Endothelial cell of umbilical vein (primary cell): ENCODE results near the gene LHX1. TPM values are rescaled to one million over a fixed set of nuclear protein-coding genes. Genes with fewer than 3 reads are reported as not detected.

Experiments used
- BruUV-seq: library from RNA; stranded (reverse); fragments of 400-500 nt; replicated peaks from 2 replicates; lab custom pipeline; 2021; lab: Mats Ljungman, UMichigan
- CTCF ChIA-PET: fragments of 300-600, 350-600 bp; sonication (Branson Sonifier 250); formaldehyde crosslinking; loops from one replicate; lab custom pipeline; 2021; ENCODE audit warnings: antibody characterized with exemption, inconsistent platforms; lab: Charles Lee
- POLR2A ChIA-PET: fragments of 300-600, 350-600 bp; sonication (Branson Sonifier 250); formaldehyde crosslinking; loops from one replicate; lab custom pipeline; 2021; ENCODE audit warnings: antibody characterized with exemption, inconsistent platforms; lab: Charles Lee
- DNase-seq: peaks from one replicate; pipeline ENCODE4 v3.0.0-alpha.2; 2011; ENCODE audit warnings: low read depth, low spot score
- FAIRE-seq: peaks from 2 replicates; lab custom pipeline; 2011; peaks lifted over from hg19 to GRCh38; lab: Jason Lieb, UNC
- H2AFZ ChIP-seq: 2 replicates; pipeline ENCODE4 v1.6.0; 2012; ENCODE audit warnings: low read depth, low read length, control low read depth, inconsistent platforms
- H3K27ac ChIP-seq: 2 replicates; pipeline ENCODE4 v1.5.1; 2011; ENCODE audit warnings: low read depth, mild to moderate bottlenecking, control low read depth, low read length, moderate library complexity; ENCODE audit not compliant: insufficient read depth
- H3K27me3 ChIP-seq, 2 experiments: 2 replicates each; pipeline versions ENCODE4 v1.6.0 to v1.6.1; 2011; ENCODE audit warnings: low read length in 2 of 2, mixed read lengths in 1 of 2; ENCODE audit not compliant: control insufficient read depth in 2 of 2, insufficient read depth in 2 of 2
- H3K36me3 ChIP-seq, 2 experiments: 2 replicates in 1 of 2; 3 replicates in 1 of 2; pipeline ENCODE4 v1.5.1; 2011; ENCODE audit warnings: low read length in 2 of 2, mild to moderate bottlenecking in 1 of 2, moderate library complexity in 1 of 2; ENCODE audit not compliant: control insufficient read depth in 2 of 2, insufficient read depth in 2 of 2; ENCODE audit errors: extremely low read depth in 1 of 2
- H3K4me1 ChIP-seq: 3 replicates; pipeline ENCODE4 v1.5.1; 2011; ENCODE audit warnings: mild to moderate bottlenecking, low read length; ENCODE audit not compliant: control insufficient read depth, insufficient read depth; ENCODE audit errors: extremely low read depth
- H3K4me2 ChIP-seq: 2 replicates; pipeline ENCODE4 v1.6.1; 2011; ENCODE audit warnings: low read length, control low read depth, mixed read lengths; ENCODE audit not compliant: insufficient read depth
- H3K4me3 ChIP-seq, 3 experiments: fragments of 200-600 bp in 1 of 3; sonication (generic), shearing (Covaris generic) in 1 of 3; replicated peaks in 1 of 3; 2 replicates each; pipeline ENCODE4 v1.5.1; 2011 to 2016; ENCODE audit warnings: control low read depth in 3 of 3, low read length in 3 of 3, mild to moderate bottlenecking in 2 of 3, inconsistent platforms in 1 of 3, low read depth in 1 of 3, moderate library complexity in 1 of 3; ENCODE audit not compliant: insufficient read depth in 1 of 3
- H3K79me2 ChIP-seq: 2 replicates; pipeline ENCODE4 v1.6.0; 2012; ENCODE audit warnings: low read length, inconsistent platforms; ENCODE audit not compliant: control insufficient read depth, insufficient read depth
- H3K9ac ChIP-seq: replicated peaks from 2 replicates; pipeline ENCODE3; 2011; ENCODE audit warnings: low read length, control low read depth; ENCODE audit not compliant: insufficient read depth; ENCODE audit errors: extremely low read depth
- H3K9me1 ChIP-seq: replicated peaks from 3 replicates; pipeline ENCODE4 v1.6.0; 2011; ENCODE audit warnings: mild to moderate bottlenecking, low read length; ENCODE audit not compliant: control insufficient read depth, insufficient read depth; ENCODE audit errors: extremely low read depth
- H3K9me3 ChIP-seq: replicated peaks from 2 replicates; pipeline ENCODE4 v1.5.1; 2012; ENCODE audit warnings: low read length, inconsistent platforms; ENCODE audit not compliant: control insufficient read depth, insufficient read depth
- H4K20me1 ChIP-seq: replicated peaks from 2 replicates; pipeline ENCODE3; 2011; ENCODE audit warnings: mild to moderate bottlenecking, low read length; ENCODE audit not compliant: control insufficient read depth, insufficient read depth; ENCODE audit errors: extremely low read depth
- EZH2 ChIP-seq: IDR thresholded peaks from 2 replicates; pipeline ENCODE4 v1.6.1; 2012; ENCODE audit warnings: borderline replicate concordance, low read depth, mild to moderate bottlenecking, moderate library complexity, low read length, inconsistent platforms; ENCODE audit not compliant: severe bottlenecking
- FOS ChIP-seq: IDR thresholded peaks from 2 replicates; pipeline ENCODE4 v1.6.1; 2011; ENCODE audit warnings: mild to moderate bottlenecking, low read length, moderate library complexity, borderline replicate concordance; ENCODE audit not compliant: insufficient read depth
- GATA2 ChIP-seq: IDR thresholded peaks from 2 replicates; pipeline ENCODE4 v1.7.0; 2011; ENCODE audit warnings: low read depth, mild to moderate bottlenecking, moderate library complexity, mixed read lengths, low read length; ENCODE audit not compliant: insufficient read length, insufficient read depth
- JUN ChIP-seq: IDR thresholded peaks from 2 replicates; pipeline ENCODE4 v1.6.1; 2011; ENCODE audit warnings: borderline replicate concordance, low read depth; ENCODE audit not compliant: insufficient read length, insufficient read depth
- POLR2A ChIP-seq: IDR thresholded peaks from 2 replicates; pipeline ENCODE4 v1.6.1; 2012; ENCODE audit warnings: low read depth, mild to moderate bottlenecking, control low read depth, low read length
- POLR2AphosphoS5 ChIP-seq: IDR thresholded peaks from 2 replicates; pipeline ENCODE4 v1.6.1; 2012; ENCODE audit warnings: low read depth, mild to moderate bottlenecking, control low read depth, low read length, moderate library complexity; ENCODE audit not compliant: insufficient read depth
- dilution Hi-C: fragments of 300-500 bp; cut with MboI; formaldehyde crosslinking; loops from one replicate; pipeline ENCODE4 v1.15.0; 2019; ENCODE audit warnings: low sequenced_read_pairs; ENCODE audit not compliant: extremely low pct_ligation_motif_present
- intact Hi-C: fragments of 100-400 bp; cut with micrococcal nuclease; formaldehyde crosslinking; loops from one replicate; pipeline ENCODE4 v1.10.0; 2022
- polyA plus RNA-seq, 4 experiments: library from polyadenylated mRNA; depleted of rRNA in 3 of 4; stranded (reverse) in 3 of 4; unstranded in 1 of 4; fragments of >200 nt; gene quantifications; 2 replicates each; pipeline versions ENCODE4 v1.2.1 to v1.2.3, GENCODE V29; 2011 to 2012; ENCODE audit warnings: missing spikeins in 1 of 4
- total RNA-seq: library from RNA; stranded (reverse); gene quantifications from 2 replicates; pipeline ENCODE4 v1.2.3, GENCODE V29; 2021
- TF ChIP-seq, protein P1 (sequence below): IDR thresholded peaks from 2 replicates; pipeline ENCODE4 v1.6.1; 2011; ENCODE audit not compliant: insufficient read depth, insufficient read length
- TF ChIP-seq, protein P2 (sequence below), 2 donors: IDR thresholded peaks; 1 replicate in 1 of 2; 2 replicates in 1 of 2; pipeline ENCODE4 v1.5.1; 2011; ENCODE audit warnings: low read length in 2 of 2, mild to moderate bottlenecking in 2 of 2, moderate library complexity in 2 of 2, control low read depth in 1 of 2, inconsistent platforms in 1 of 2, low read depth in 1 of 2; ENCODE audit not compliant: insufficient read depth in 1 of 2; ENCODE audit errors: extremely low read depth in 1 of 2

LHX1 gene
- total and polyA plus RNA-seq, 2 donors (not counting 3 experiments of a cell fraction or from before 2014, with no cell fraction given) = not detected

DNA sequence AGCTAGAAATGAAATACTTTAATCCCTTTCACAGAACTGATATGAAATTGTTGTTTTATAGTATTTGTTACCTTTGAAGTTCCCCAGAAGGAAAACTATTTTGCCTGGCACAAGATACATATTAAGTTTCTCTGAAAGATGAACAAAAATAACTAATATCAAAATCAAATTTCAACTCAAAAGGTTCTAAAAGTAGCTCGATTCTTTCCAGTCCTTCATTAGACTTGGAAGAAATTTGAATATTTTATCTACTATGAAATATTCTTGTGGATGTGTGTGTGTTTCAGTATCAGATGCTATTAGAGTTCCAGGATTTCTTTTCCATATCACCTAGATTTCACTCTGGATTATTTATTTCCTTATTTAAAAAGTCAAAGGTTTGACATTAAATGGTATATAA, 7.9 kb downstream of the LHX1 start:
- Histone ChIP-seq H3K9me1 (no peaks in the 10 kb centered on the region), H3K79me2 (peaks cover 8% of the 10 kb centered on the region), H3K27me3 (peaks cover 73 to 82% of the 10 kb centered on the region in 2 experiments), H3K27ac (no peak overlapping the region), H3K4me2 (no peak overlapping the region), H3K4me3 (no peak overlapping the region), H4K20me1 (no peaks in the 10 kb centered on the region), H3K9ac (no peak overlapping the region), H2AFZ (no peak overlapping the region), H3K9me3 (no peaks in the 10 kb centered on the region), H3K4me1 (peaks cover 19% of the 10 kb centered on the region), H3K36me3 (no peaks in the 10 kb centered on the region)
- dilution Hi-C loops (no loop called here), intact Hi-C loops (loop anchor here (5.0 kb wide), 1 partner anchor 343 kb away; the partner anchor contains the start of gene MRM1)
- TF ChIP-seq, protein P1, sequence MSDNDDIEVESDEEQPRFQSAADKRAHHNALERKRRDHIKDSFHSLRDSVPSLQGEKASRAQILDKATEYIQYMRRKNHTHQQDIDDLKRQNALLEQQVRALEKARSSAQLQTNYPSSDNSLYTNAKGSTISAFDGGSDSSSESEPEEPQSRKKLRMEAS = no peak
- no peak for TF ChIP-seq POLR2AphosphoS5
- no peak for TF ChIP-seq POLR2A
- CTCF ChIA-PET = interaction anchor here (0.9 kb wide), 1 partner anchor 11 kb away, joined by 3 read pairs; no protein-coding TSS in a partner anchor
- no peak for FAIRE-seq
- no peak for DNase-seq
- POLR2A ChIA-PET = no interaction called here
- BruUV-seq = no TSS peak

DNA sequence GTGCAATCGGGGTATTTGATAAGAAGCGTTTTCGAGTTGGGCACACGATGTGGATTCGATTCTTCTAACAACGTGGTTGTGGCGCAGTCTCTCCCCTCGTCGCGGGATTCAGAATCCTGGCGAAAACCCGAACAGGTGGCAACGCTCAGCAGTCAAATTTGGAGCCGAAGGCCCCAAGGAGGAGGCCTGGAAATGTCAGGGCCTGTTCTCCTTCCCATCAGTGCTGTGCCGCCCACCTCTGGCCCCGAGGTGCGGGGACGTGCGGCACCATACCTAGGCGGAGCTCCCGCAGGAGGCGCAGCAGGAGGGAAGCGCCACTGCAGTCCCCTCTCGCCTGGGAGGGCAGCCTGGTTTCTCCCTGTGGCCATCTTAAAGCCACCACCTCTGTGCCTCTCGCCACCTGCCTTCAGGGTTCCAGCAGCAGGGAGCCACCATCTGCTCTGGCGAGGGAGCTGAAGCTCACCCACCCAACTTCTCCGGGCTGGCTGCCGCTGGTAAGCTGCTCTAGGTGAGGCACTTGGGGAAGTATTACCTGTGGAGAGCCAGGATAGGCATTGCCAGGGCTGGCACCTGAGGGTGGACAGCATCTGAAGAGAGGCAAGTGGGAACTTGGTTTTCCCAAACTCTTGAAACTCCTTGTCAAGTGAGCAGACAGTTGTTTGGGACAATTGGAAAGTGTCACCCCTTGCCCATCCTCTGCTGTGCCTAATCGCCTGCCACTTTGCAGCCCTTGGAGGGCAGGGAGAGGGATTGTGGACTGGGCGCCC, 8.9 kb downstream of the LHX1 start:
- Histone ChIP-seq H3K4me2 (no peak overlapping the region), H3K36me3 (no peaks in the 10 kb centered on the region), H3K79me2 (peaks cover 14% of the 10 kb centered on the region), H3K27me3 (peaks cover 63 to 72% of the 10 kb centered on the region in 2 experiments), H3K9me3 (no peaks in the 10 kb centered on the region), H2AFZ (no peak overlapping the region), H3K9ac (no peak overlapping the region), H3K4me1 (peaks cover 21% of the 10 kb centered on the region), H3K27ac (no peak overlapping the region), H3K4me3 (no peak overlapping the region), H4K20me1 (no peaks in the 10 kb centered on the region), H3K9me1 (no peaks in the 10 kb centered on the region)
- FAIRE-seq (no peak), DNase-seq (no peak)
- intact Hi-C loops = loop anchor here (5.0 kb wide), 1 partner anchor 344 kb away; the partner anchor contains the start of gene MRM1
- dilution Hi-C loops = no loop called here
- no TSS peak for BruUV-seq
- no peak for TF ChIP-seq FOS
- peak; percentile 98 for TF ChIP-seq EZH2
- no peak for TF ChIP-seq POLR2A
- TF ChIP-seq POLR2AphosphoS5 = no peak
- no peak for TF ChIP-seq GATA2
- TF ChIP-seq JUN = no peak
- TF ChIP-seq, protein P2, sequence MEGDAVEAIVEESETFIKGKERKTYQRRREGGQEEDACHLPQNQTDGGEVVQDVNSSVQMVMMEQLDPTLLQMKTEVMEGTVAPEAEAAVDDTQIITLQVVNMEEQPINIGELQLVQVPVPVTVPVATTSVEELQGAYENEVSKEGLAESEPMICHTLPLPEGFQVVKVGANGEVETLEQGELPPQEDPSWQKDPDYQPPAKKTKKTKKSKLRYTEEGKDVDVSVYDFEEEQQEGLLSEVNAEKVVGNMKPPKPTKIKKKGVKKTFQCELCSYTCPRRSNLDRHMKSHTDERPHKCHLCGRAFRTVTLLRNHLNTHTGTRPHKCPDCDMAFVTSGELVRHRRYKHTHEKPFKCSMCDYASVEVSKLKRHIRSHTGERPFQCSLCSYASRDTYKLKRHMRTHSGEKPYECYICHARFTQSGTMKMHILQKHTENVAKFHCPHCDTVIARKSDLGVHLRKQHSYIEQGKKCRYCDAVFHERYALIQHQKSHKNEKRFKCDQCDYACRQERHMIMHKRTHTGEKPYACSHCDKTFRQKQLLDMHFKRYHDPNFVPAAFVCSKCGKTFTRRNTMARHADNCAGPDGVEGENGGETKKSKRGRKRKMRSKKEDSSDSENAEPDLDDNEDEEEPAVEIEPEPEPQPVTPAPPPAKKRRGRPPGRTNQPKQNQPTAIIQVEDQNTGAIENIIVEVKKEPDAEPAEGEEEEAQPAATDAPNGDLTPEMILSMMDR (IDR thresholded peaks at IDR 0.05; ENCODE audit: extremely low read depth in 1 of 2, insufficient read depth in 1 of 2, low read depth in 1 of 2, low read length in 2 of 2) = no peak
- ChIA-PET CTCF (interaction anchor here (0.5 kb wide), 1 partner anchor 22 kb away, joined by 3 read pairs; no protein-coding TSS in a partner anchor), POLR2A (no interaction called here)
